HepG2 (cell line): ENCODE data around the gene TRIM31. TPM values are rescaled to one million over a fixed set of nuclear protein-coding genes. Genes with fewer than 3 reads are reported as not detected.

Source experiments
- AKNA ChIP-seq: sonication (generic); formaldehyde crosslinking; IDR thresholded peaks from 2 replicates; pipeline ENCODE4 v1.4.0; 2020; ENCODE audit warnings: missing genetic modification reagents, borderline replicate concordance
- ATF5 ChIP-seq: sonication (generic); formaldehyde crosslinking; IDR thresholded peaks from 2 replicates; pipeline ENCODE4 v1.4.0; 2020; ENCODE audit warnings: mild to moderate bottlenecking, low read depth, missing genetic modification reagents
- ETV5 ChIP-seq: IDR thresholded peaks from 2 replicates; pipeline ENCODE4 v1.6.1; 2018; ENCODE audit warnings: missing biosample characterization, missing genetic modification reagents, inconsistent platforms, borderline replicate concordance
- FUBP1 ChIP-seq: sonication (generic); formaldehyde crosslinking; IDR thresholded peaks from 2 replicates; pipeline ENCODE4 v1.5.1; 2020; ENCODE audit warnings: missing genetic modification reagents, mild to moderate bottlenecking, borderline replicate concordance
- GMEB2 ChIP-seq: IDR thresholded peaks from 2 replicates; pipeline ENCODE4 v1.6.1; 2016; ENCODE audit warnings: missing biosample characterization, missing genetic modification reagents, low read depth
- HNF1B ChIP-seq: sonication (generic); formaldehyde crosslinking; IDR thresholded peaks from 2 replicates; pipeline ENCODE4 v1.5.1; 2020; ENCODE audit warnings: mild to moderate bottlenecking, moderate library complexity, missing genetic modification reagents
- PAXIP1 ChIP-seq: sonication (generic); formaldehyde crosslinking; conservative IDR thresholded peaks from 2 replicates; pipeline ENCODE4 v1.4.0; 2020; ENCODE audit warnings: mild to moderate bottlenecking, missing genetic modification reagents, moderate library complexity
- SALL1 ChIP-seq: sonication (generic); formaldehyde crosslinking; IDR thresholded peaks from 2 replicates; pipeline ENCODE4 v1.8.0; 2022; ENCODE audit warnings: mild to moderate bottlenecking, missing genetic modification reagents
- ZFP36 ChIP-seq: fragments of 150-350 bp; IDR thresholded peaks from 2 replicates; pipeline ENCODE4 v1.6.1; 2018; ENCODE audit warnings: borderline replicate concordance, low read length, low read depth; ENCODE audit not compliant: partially characterized antibody
- ZNF121 ChIP-seq: sonication (generic); formaldehyde crosslinking; IDR thresholded peaks from 2 replicates; pipeline ENCODE4 v1.5.0; 2020; ENCODE audit warnings: mild to moderate bottlenecking, missing genetic modification reagents
- ZNF761 ChIP-seq: sonication (generic); formaldehyde crosslinking; conservative IDR thresholded peaks from 2 replicates; pipeline ENCODE4 v1.4.0; 2020; ENCODE audit warnings: mild to moderate bottlenecking, missing genetic modification reagents
- polyA plus RNA-seq, 8 experiments: library from polyadenylated mRNA; depleted of rRNA in 3 of 8; stranded (reverse) in 7 of 8; unstranded in 1 of 8; fragments of >200 nt; fragmentation: Illumina TruSeq in 4 of 8; extraction: Trizol in 4 of 8; gene quantifications; 2 replicates each; pipeline versions ENCODE4 v1.2.1 to v1.2.3, GENCODE V29; 2011 to 2016; ENCODE audit warnings: low read depth in 4 of 8, missing spikeins in 1 of 8, mixed read lengths in 1 of 8; ENCODE audit not compliant: insufficient read depth in 1 of 8
- total RNA-seq, 5 experiments: library from RNA; depleted of rRNA; stranded (reverse); fragments of >200 nt; fragmentation: Illumina TruSeq; extraction: Trizol; gene quantifications; 2 replicates each; pipeline ENCODE4 v1.2.3, GENCODE V29; 2016; ENCODE audit warnings: low read depth in 1 of 5

Gene TRIM31
- total and polyA plus RNA-seq, 2 of the 13 experiments (the other 11 are each of a cell fraction or from before 2014, with no cell fraction given): 0.13 to 0.51 TPM

- TF ChIP-seq PAXIP1 (CRISPR knock-in tag): peak; percentile 50; the same call in 1 of the 2 replicates
- no peak for TF ChIP-seq ZNF761
- TF ChIP-seq ATF5 (CRISPR knock-in tag): no peak
- TF ChIP-seq SALL1 (CRISPR knock-in tag): peak; percentile 97
- TF ChIP-seq FUBP1: no peak
- no peak for TF ChIP-seq ZFP36
- TF ChIP-seq HNF1B (CRISPR knock-in tag): peak; percentile 82
- peak; percentile 69 for TF ChIP-seq ETV5 (CRISPR knock-in tag)
- TF ChIP-seq AKNA (CRISPR knock-in tag): 0 out of 2 replicates have a peak, but pooled peaks have one; percentile 35
- no peak for TF ChIP-seq GMEB2 (CRISPR knock-in tag)
- peak; percentile 76; the same call in 1 of the 2 replicates for TF ChIP-seq ZNF121 (CRISPR knock-in tag)
These were observed 11.2 kb downstream of the TRIM31 start (continued) for GRCh38 chr6:30101444-30102413.
